ENCODE results near the gene C2orf69.

The C2orf69 gene

GRCh38 chr2:199968126-199968525, 57.0 kb downstream of the C2orf69 start:
- no peak for DNase-seq (ENCODE audit: low read depth in 2 of 2)

DNA sequence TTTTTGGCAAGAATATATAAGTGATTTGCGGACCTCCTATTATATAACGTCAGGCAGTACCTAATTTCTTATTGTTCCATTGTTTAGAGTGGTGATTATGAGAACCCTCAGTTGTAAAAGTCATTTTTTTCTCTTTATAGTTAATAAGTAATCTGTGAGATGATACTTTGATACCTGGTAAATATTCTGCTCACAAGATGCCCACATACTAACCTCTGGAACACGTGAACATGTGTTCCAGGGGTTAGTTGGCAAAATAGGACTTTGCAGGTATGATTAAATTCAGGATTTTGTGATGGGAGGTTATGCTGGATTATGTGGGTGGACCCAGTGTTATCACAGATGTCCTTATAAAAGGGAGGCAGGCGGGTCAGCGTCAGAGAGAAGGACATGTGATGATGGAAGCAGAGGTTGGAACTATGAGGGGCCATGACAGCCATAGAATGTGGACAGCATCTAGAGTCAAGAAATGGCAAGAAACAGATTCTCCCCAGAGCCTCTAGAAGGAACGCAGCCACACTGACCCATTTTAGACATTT, 61.1 kb downstream of the C2orf69 start:
- DNase-seq (ENCODE audit: low read depth in 2 of 2) = no peak

DNA sequence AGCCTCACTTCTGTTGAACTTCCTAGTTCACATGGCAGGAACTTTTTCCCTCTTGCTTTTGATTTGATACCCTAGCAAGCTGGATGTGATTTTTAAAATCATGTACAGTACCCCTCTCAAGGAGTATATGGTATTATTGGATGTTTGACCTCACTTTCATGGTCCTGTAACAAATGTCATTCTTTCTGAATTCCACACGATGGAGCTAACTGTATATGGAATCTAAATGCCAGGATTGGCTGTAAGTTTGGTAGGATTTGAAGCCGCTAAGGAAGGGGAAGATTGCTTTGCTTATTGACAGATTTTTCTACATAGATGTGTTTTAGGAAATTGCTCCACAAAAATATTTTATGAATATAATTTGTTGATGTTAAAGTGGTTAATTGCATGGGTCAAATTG, 62.6 kb downstream of the C2orf69 start:
- no peak for DNase-seq (ENCODE audit: low read depth in 2 of 2)

- DNase-seq (ENCODE audit: low read depth in 2 of 2) = no peak
Observed at GRCh38 chr2:199975273-199975895, 64.3 kb downstream of the C2orf69 start.

All from stimulated activated CD8-positive, alpha-beta memory T cell treated with anti-CD3 and anti-CD28 coated beads, Interleukin-2, amount 100 ng/mL, for 48 hours (primary cell).